IgD-negative memory B cell (primary cell): ENCODE data around the gene HTR3D. TPM values are rescaled to one million over a fixed set of nuclear protein-coding genes. Genes with fewer than 3 reads are reported as not detected.
"Not testable (repeated sequence)": the region's sequence is repeated elsewhere in the genome, so short reads cannot be mapped to it uniquely, and the experiment has no call there.

ENCODE experiments used
- H3K27ac Mint-ChIP-seq, 3 donors: one replicate each; pipeline ENCODE4 v1.8.0; 2020 to 2022; ENCODE audit warnings: mild to moderate bottlenecking in 3 of 3, mixed read lengths in 3 of 3, moderate library complexity in 1 of 3
- H3K27me3 Mint-ChIP-seq: one replicate; pipeline ENCODE4 v1.8.0; 2021; ENCODE audit warnings: mixed read lengths
- H3K36me3 Mint-ChIP-seq: one replicate; pipeline ENCODE4 v1.8.0; 2020; ENCODE audit warnings: mild to moderate bottlenecking, mixed read lengths
- H3K4me1 Mint-ChIP-seq, 3 donors: one replicate each; pipeline ENCODE4 v1.8.0; 2020 to 2022; ENCODE audit warnings: mixed read lengths in 3 of 3, mild to moderate bottlenecking in 1 of 3
- H3K4me3 Mint-ChIP-seq, 4 donors: one replicate each; pipeline ENCODE4 v1.8.0; 2020 to 2022; ENCODE audit warnings: mild to moderate bottlenecking in 4 of 4, mixed read lengths in 4 of 4, moderate library complexity in 3 of 4
- H3K9me3 Mint-ChIP-seq, 3 donors: one replicate each; pipeline ENCODE4 v1.8.0; 2020 to 2021; ENCODE audit warnings: mixed read lengths in 3 of 3, mild to moderate bottlenecking in 1 of 3
- polyA plus RNA-seq: library from polyadenylated mRNA; unstranded; fragments of 300-500 nt; fragmentation: Illumina TruSeq; gene quantifications from one replicate; pipeline ENCODE4 v1.2.3, GENCODE V29; 2021

HTR3D gene
- polyA plus RNA-seq, 1 donor from 2014 or later, result not detected

DNA sequence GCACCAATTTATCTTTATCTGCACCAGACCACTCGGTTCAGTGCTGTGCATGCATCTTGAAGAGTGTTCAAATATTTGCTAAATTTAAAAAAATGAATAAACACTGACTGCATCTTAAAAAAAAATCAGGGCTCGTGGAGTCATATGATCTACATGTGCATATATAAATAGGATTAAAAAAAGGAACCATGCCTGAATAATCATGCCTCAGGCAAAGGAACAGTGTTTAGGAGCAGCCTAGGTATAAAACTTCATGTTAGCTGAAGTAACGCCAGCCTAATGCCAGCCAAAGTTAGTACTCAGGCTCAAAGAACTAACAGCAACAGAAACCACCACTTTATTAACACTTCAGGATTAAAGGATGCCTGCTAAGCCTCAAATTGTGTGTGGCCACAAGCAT lies 23.4 kb upstream of the HTR3D start:
- H3K4me1 Mint-ChIP-seq, result peaks cover 21 to 26% (median 24%) of the 10 kb centered on the region in 3 donors
- H3K9me3 Mint-ChIP-seq, result no peaks in the 10 kb centered on the region
- peak overlapping the region in 2 of 3 donors; percentile 8 to 11 for H3K27ac Mint-ChIP-seq
- H3K27me3 Mint-ChIP-seq, result no peaks in the 10 kb centered on the region
- H3K4me3 Mint-ChIP-seq, result peak overlapping the region in 3 of 4 donors; percentile 8 to 75 (median 41)
- peaks cover 1% of the 10 kb centered on the region for H3K36me3 Mint-ChIP-seq

DNA sequence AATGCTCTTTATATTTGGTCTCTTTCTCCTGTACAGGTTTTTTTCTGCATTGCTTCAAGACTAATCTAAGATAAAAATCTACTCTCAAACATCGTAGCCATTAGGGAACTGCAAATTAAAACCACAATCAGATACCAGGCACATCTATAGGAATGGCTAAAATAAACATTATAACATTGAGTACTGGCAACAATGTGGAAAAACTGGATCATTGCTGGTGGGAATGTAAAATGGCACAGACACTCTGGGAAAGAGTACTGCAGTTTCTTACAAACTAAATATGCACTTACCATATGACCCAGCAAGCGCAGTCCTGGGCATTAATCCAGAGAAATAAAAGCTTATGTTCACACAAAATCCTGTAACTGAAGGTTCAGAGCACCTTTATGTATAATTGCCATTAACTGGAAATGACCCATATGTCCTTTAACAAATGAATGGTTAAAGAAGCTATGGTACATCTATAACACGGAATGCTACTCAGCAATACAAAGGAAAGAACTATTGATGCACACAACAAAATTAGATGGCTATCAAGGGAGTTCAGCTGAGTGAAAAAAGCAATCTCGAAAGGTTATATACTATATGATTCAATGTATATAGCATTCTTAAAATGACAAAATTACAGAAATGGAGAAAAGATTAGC lies 20.2 kb upstream of the HTR3D start:
- peaks cover 18 to 20% (median 18%) of the 10 kb centered on the region in 3 donors for H3K4me1 Mint-ChIP-seq
- no peaks in the 10 kb centered on the region for H3K9me3 Mint-ChIP-seq
- H3K36me3 Mint-ChIP-seq, result peaks cover 5% of the 10 kb centered on the region
- peak overlapping the region in 1 of 3 donors; percentile 6 for H3K27ac Mint-ChIP-seq
- H3K4me3 Mint-ChIP-seq, result no peak overlapping the region
- no peaks in the 10 kb centered on the region for H3K27me3 Mint-ChIP-seq

DNA sequence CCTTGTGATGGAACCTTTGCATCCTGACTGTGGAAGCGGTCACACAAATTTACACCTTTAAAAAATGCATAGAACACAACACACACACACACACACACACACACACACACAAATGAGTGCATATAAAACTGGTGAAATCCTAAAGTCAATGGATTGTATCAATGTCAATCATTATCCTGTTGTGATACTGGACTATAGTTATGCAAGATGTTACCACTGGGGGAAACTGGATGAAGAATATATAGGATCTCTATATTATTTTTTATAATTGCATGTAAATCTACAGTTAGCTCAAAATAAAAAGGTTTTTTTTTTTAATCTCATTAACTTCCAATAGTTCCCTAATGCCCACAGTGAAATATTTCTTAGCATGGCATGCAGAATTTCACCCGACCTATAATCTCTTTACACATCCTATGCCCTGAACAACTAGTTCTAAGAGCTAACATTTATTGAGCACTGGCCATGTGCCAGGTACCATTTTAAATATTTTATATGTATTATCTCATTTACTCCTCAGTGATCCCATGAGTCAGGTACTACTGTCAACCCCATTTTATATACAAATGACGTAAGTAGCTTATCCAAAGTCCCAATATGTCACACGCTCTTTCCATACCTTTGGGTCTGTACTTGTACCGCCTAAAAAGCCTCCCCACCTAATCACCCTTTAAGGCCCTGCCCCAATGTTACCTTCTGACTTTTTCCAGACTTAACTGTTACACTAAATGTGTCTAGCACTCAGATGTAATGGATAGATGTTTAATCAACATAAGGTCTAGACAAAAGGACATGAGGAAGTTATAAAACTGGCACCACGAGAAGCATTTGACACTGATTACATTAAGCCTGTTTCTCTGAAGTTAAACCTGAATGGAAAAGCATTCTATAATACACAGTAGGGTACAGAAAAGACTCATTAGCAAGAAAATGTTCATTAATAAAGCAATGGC lies 19.3 kb upstream of the HTR3D start:
- Mint-ChIP-seq H3K27ac (no peak overlapping the region), H3K36me3 (peaks cover 5% of the 10 kb centered on the region), H3K9me3 (no peaks in the 10 kb centered on the region), H3K27me3 (no peaks in the 10 kb centered on the region), H3K4me1 (peaks cover 11 to 16% (median 14%) of the 10 kb centered on the region in 3 donors), H3K4me3 (no peak overlapping the region)

DNA sequence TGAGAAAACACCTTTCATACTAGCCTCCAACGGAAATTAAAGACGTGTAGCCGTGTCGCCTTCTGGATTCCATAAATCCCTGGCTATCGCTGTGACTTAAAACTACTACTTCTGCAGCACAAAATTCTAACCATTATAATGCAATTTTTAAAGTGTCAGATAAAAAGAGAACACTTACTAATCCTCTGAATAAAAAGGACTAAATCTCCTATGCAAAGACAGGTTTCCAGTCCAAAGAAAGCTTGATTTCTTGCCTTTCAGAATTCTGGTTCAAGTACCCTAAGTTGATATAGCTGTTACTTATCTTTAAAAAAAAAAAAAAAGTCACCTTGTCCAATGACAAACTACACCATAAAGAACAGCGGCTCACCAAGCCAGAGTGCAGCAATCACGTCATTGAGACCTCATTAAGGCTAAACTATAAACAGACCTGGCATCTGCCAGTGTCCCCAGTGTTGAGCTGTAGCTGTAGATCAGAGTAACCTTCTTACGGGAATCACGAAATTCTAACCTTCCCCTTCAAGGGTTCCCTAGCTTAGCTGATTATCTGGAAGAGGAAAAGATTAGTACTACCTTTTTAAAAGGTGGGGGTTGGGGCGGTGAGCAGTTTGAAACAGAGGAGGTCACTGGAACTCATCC lies 16.0 kb upstream of the HTR3D start:
- Mint-ChIP-seq H3K36me3 (peaks cover 5% of the 10 kb centered on the region), H3K27ac (peak overlapping the region in 1 of 3 donors; percentile 18)

DNA sequence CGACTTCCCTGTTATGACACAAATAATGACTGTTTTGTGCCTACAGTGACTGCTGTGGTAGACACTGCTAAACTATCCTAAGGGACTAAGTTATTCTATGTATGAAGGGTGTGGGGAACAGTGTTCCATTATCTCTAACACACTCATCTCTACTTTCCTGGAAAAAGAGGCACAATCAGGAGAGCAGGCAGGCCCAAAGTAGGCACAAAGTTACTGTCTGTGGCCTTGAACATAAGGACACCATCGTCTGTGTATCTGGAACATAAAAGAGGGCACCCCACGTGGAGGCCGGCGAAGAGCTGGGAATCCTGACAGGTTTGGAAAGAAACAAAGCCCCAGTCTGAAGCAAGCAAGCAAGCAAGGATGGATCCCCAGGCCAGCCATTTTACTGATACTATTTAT lies 15.4 kb upstream of the HTR3D start:
- peaks cover 7 to 11% (median 8%) of the 10 kb centered on the region in 3 donors for H3K4me1 Mint-ChIP-seq
- H3K4me3 Mint-ChIP-seq, result peak overlapping the region; percentile 51 to 100 (median 76)
- H3K27ac Mint-ChIP-seq, result peak overlapping the region in 1 of 3 donors; percentile 15
- no peaks in the 10 kb centered on the region for H3K9me3 Mint-ChIP-seq
- H3K27me3 Mint-ChIP-seq, result peaks cover 5% of the 10 kb centered on the region
- peaks cover 3% of the 10 kb centered on the region for H3K36me3 Mint-ChIP-seq

More for the DNA sequence above, 16.0 kb upstream of the HTR3D start:
- Mint-ChIP-seq H3K4me3 (peak overlapping the region in 3 of 4 donors; percentile 1 to 100 (median 28)), H3K4me1 (peaks cover 7 to 11% (median 10%) of the 10 kb centered on the region in 3 donors), H3K9me3 (no peaks in the 10 kb centered on the region), H3K27me3 (peaks cover 5% of the 10 kb centered on the region)

DNA sequence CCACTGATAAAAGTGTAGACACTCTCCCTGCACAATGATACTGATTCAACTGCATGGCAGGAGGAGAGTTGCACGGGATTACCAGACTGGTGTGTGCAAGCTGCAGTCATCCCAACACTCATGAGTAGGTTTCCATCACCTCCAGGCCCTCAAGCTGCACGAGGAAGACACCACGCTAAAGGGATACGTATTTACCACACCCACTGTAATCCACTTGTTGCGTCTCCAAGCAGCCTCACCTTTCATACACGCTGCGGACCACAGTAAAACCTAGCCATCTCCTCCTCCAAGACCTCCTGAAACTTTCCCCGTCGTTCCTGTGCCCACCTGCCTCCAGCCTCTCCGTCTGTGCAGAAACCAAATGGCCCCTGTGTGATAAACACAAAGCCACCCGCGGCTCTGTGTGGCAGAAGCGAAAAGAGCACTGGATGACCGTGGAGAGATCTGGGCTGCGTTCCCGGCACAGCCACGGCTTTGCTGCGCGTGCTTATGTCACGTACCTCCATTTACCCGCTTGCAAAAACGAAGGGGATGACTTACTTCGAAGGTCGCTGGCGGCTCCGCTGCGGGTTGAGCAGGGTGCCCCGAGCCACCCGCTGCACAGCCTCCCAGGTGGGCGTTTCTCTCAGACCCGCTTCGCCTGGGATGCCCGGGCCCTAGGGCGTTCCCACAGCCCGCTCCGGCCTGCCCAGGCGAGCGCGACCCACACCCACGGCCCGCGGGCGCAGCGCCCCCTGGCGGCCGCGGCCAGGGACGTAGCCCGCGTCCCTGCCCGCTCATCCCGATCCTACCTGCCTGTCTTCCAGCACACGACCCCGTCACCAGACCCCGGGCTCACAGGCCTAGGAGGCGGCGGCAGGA lies 14.5 kb upstream of the HTR3D start:
- Mint-ChIP-seq H3K27me3 (peaks cover 6% of the 10 kb centered on the region), H3K9me3 (no peaks in the 10 kb centered on the region), H3K27ac (peak overlapping the region in 2 of 3 donors; percentile 89 to 93), H3K36me3 (peaks cover 3% of the 10 kb centered on the region), H3K4me1 (peaks cover 7 to 11% (median 8%) of the 10 kb centered on the region in 3 donors), H3K4me3 (peak overlapping the region; percentile 99 to 100 (median 100))

DNA sequence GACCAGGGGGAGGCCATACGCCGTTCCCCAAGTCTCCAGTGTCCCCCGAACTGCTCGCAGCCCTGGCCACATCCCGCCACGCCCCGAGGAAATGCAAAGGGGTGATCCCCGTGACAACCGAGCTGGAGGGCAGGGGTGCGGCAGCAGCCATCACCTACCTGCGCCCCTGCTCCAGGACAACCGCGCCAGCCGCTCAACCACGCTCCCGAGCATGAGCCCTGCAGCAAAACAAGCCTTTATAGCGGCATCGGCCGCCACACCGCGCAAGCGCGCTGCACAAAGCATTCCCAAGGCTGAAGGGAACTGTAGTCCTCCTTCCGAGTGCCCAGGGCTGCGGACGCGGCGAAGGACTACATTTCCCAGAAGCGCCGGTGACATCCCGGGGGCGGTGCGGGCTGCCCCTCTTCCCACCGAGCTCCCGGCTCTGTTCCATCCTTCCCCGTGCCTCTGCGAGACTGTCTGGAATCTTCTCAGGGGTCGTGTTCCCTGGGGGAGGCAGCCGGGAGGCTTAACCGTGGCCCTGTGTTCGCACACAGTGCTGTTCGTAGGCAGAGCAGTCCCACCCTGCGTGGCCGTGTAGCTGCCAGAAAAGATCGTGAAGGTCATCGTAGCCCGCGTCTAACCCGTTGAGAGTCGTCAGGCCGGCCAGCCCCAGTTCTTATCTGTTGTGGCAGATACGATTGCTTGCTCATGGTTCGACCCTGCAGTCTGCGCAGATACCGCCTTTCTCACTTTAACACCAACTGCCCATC lies 13.7 kb upstream of the HTR3D start, which contains the start of gene ABCC5:
Gene ABCC5 (minus strand): TSS at position 213 of the 752 bp plus-strand sequence. CDS start 3,492 bp downstream, outside the sequence.
- Mint-ChIP-seq H3K4me1 (peaks cover 7 to 11% (median 8%) of the 10 kb centered on the region in 3 donors), H3K9me3 (no peaks in the 10 kb centered on the region), H3K36me3 (peaks cover 3% of the 10 kb centered on the region), H3K4me3 (peak within 1 kb of the TSS; percentile 99 to 100 (median 100)), H3K27me3 (peaks cover 6% of the 10 kb centered on the region), H3K27ac (peak within 1 kb of the TSS in 2 of 3 donors; percentile 89 to 93)

DNA sequence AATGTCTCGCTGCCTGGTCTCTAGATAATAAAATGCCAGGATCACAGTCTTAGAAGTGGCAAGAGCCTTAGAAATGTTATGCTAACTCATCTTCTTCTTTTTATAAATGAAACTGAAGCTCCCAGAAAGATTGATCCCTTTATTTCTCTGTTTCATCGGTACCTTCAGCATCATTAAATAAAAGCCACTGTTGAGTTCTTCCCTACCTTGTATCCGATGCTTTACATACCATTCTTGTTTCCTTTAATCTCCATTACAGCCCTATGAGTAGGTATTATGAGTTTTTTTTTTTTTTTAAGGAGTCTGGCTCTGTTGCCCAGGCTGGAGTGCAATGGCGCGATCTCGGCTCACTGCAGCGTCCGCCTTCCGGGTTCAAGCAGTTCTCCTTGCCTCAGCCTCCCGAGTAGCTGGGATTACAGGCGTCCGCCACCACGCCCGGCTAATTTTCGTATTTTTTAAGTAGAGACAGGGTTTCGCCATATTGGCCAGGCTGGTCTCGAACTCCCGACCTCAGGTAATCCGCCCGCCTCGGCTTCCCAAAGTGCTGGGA lies 13.0 kb upstream of the HTR3D start:
- Mint-ChIP-seq H3K4me1 (peaks cover 7 to 11% (median 8%) of the 10 kb centered on the region in 3 donors), H3K36me3 (peaks cover 2% of the 10 kb centered on the region), H3K9me3 (no peaks in the 10 kb centered on the region), H3K4me3 (peak overlapping the region; percentile 99 to 100 (median 100)), H3K27ac (peak overlapping the region in 1 of 3 donors; percentile 89), H3K27me3 (peaks cover 6% of the 10 kb centered on the region)

DNA sequence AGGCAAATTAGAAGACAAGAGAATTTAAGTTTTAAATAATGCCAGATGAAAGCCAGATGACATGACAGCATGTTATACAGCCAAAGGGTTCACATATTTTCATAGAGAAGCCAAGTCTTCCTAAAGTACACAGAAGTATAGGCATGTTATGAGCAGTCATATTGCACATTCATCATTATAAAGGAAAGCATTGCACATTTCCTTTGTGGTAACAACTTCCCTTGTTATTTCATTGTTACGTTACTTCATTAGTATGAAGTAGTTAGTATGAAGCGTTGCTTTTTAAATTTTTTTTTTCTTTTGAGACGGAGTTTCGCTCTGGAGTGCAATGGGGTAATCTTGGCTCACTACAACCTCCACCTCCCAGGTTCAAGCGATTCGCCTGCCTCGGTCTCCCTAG lies 9.2 kb upstream of the HTR3D start:
- Mint-ChIP-seq H3K36me3 (no peaks in the 10 kb centered on the region), H3K9me3 (no peaks in the 10 kb centered on the region), H3K27ac (no peak overlapping the region), H3K27me3 (peaks cover 19% of the 10 kb centered on the region), H3K4me1 (peaks cover 4 to 7% (median 5%) of the 10 kb centered on the region in 3 donors), H3K4me3 (peak overlapping the region in 1 of 4 donors; percentile 50)

DNA sequence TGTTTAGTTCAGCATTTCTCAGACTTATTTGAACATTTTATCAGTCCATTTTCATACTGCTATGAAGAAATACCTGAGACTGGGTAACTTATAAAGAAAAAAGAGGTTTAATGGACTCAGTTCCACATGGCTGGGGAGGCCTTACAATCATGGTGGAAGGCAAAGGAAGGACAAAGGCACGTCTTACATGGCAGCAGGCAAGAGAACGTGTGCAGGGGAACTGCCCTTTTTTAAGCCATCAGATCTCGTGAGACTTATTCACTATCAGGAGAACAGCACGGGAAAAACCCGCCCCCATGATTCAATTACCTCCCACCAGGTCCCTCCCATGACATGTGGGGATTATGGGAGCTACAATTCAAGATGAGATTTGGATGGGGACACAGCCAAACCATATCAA lies 6.3 kb upstream of the HTR3D start:
- H3K9me3 Mint-ChIP-seq, H3K27ac Mint-ChIP-seq, H3K36me3 Mint-ChIP-seq, H3K4me1 Mint-ChIP-seq, H3K4me3 Mint-ChIP-seq: not testable (repeated sequence)
- H3K27me3 Mint-ChIP-seq, result peaks cover 15% of the 10 kb centered on the region

DNA sequence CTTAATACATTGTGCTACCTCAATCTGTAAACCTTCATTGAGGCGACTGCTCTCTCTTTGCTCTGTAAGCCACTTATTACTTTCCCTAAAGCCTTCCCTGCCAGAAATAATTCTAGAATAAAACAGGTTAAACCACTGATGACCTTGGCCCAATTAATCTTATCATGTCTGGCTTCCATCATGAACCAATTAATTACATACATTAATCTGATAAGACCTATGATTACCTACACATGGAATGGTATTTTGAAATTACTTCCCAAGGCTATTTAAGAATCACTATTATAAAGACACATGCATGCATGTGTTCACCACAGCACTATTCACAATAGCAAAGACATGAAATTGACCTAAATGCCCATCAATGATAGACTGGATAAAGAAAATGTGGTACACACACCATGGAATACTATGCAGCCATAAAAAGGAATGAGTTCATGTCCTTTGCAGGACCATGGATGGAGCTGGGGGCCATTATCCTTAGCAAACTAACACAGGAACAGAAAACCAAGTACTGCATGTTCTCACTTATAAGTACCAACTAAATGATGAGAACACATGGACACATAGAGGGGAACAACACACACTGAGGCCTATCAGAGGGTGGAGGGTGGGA lies 3.2 kb upstream of the HTR3D start:
- not testable (repeated sequence) for H3K36me3 Mint-ChIP-seq, H3K4me3 Mint-ChIP-seq, H3K4me1 Mint-ChIP-seq, H3K9me3 Mint-ChIP-seq, H3K27ac Mint-ChIP-seq
- H3K27me3 Mint-ChIP-seq, result peaks cover 12% of the 10 kb centered on the region

DNA sequence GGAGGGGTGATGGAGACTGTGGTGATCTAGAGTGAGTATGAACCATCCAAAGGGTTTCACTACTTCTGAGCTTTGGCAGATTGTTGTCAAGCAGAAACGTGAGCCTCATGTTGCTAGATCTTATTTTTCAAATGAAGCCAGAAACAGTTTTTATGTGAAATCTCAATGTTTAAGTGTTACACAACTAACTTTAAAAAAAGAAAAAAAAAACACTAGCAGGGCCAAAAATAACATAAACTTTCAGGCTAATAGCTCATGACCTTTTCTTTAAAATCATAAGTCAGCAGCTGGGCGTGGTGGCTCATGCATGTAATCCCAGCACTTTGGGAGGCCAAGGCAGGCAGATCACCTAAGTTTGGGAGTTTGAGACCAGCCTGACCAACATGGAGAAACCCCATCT lies 2.1 kb upstream of the HTR3D start:
- Mint-ChIP-seq H3K27me3 (peaks cover 9% of the 10 kb centered on the region), H3K36me3 (no peaks in the 10 kb centered on the region), H3K27ac (no peak overlapping the region), H3K9me3 (peaks cover 0 to 3% (median 1%) of the 10 kb centered on the region in 3 donors), H3K4me1 (no peaks in the 10 kb centered on the region), H3K4me3 (no peak overlapping the region)

DNA sequence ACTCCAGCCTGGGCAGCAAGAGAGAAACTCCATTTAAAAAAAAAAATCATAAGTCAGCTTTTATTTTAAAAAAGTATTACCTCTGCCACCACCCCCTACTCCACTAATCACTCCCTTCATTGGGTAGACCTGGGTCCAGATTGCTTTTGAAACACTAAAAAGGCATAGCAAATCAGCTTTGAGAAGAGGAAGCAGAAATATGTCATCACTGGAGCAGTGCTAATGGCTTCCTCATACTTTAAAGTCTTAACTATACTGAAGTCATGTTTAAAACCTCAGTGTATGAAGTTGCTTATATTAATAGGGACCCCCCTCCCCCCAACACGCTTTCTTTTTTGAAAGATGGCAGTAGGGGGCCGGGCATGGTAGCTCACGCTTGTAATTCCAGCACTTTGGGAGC lies 1.0 kb upstream of the HTR3D start:
- Mint-ChIP-seq H3K9me3 (peaks cover 0 to 3% (median 1%) of the 10 kb centered on the region in 3 donors), H3K4me1 (no peaks in the 10 kb centered on the region), H3K36me3 (no peaks in the 10 kb centered on the region), H3K27ac (no peak overlapping the region), H3K27me3 (peaks cover 9% of the 10 kb centered on the region), H3K4me3 (no peak overlapping the region)
